H1 (cell line): ENCODE results near the gene SERPINB5. TPM values are rescaled to one million over a fixed set of nuclear protein-coding genes. Genes with fewer than 3 reads are reported as not detected.

Source experiments
- BRCA1 ChIP-seq: IDR thresholded peaks from 2 replicates; pipeline ENCODE4 v1.6.1; 2012; ENCODE audit warnings: low read depth, low read length, improper control_type of control experiment
- CEBPB ChIP-seq: IDR thresholded peaks from 2 replicates; pipeline ENCODE4 v1.6.1; 2012; ENCODE audit warnings: low read depth, low read length
- CHD2 ChIP-seq: IDR thresholded peaks from 2 replicates; pipeline ENCODE4 v1.6.1; 2012; ENCODE audit warnings: low read length, improper control_type of control experiment
- GABPA ChIP-seq: IDR thresholded peaks from 2 replicates; pipeline ENCODE4 v1.6.1; 2011; ENCODE audit warnings: mild to moderate bottlenecking, low read length, moderate library complexity, borderline replicate concordance; ENCODE audit not compliant: insufficient read depth
- KDM1A ChIP-seq: fragments of 200-600, 300-600 bp; sonication (generic); IDR thresholded peaks from 2 replicates; pipeline ENCODE4 v1.7.1; 2016; ENCODE audit warnings: mild to moderate bottlenecking, low read length, borderline replicate concordance
- SUZ12 ChIP-seq: fragments of 200-600 bp; sonication (generic); IDR thresholded peaks from 2 replicates; pipeline ENCODE4 v1.6.1; 2012; ENCODE audit warnings: mild to moderate bottlenecking, inconsistent platforms, low read length, moderate library complexity, mixed read lengths
- polyA plus RNA-seq, 7 experiments: library from polyadenylated mRNA; depleted of rRNA in 3 of 7; stranded (reverse) in 5 of 7; unstranded in 2 of 7; fragments of >200 nt in 5 of 7; fragments of 200-250 nt in 2 of 7; gene quantifications; 1 replicate in 5 of 7; 2 replicates in 1 of 7; 4 replicates in 1 of 7; pipeline versions ENCODE4 v1.2.1 to v1.2.3, GENCODE V29; 2011 to 2013; ENCODE audit warnings: missing spikeins in 2 of 7, mixed read lengths in 2 of 7
- total RNA-seq: library from RNA; stranded (reverse); fragmentation: NEBNext Ultra II Directional; extraction: Animal tissue kit (Norgen Biotek cat#: 25700); gene quantifications from 2 replicates; pipeline ENCODE4 v1.2.1, GENCODE V29; 2021

The SERPINB5 gene
- total and polyA plus RNA-seq, 2 of the 8 experiments (the other 6 are each of a cell fraction or from before 2014, with no cell fraction given), result 0.03 TPM; not detected in 1

DNA sequence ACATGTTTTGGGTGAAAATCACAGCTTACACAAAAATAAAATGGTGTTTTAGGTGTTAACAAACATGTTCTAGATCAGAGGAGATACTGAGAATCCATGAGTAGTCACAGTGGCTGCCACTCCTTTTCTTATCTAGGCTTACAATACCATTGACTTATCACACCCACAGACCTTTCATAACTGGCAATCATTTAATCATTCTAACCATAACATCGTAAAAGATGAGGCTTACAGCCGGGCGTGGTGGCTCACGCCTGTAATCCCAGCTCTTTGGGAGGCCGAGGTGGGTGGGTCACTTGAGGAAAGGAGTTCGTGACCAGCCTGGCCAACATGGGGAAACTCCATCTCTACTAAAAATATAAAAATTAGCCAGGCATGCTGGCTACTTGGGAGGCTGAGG lies 18.8 kb upstream of the SERPINB5 start (continued):
- TF ChIP-seq BRCA1, result no peak
- no peak for TF ChIP-seq CEBPB
- TF ChIP-seq KDM1A, result no peak
- TF ChIP-seq CHD2, result no peak
- no peak for TF ChIP-seq SUZ12
- no peak for TF ChIP-seq GABPA
